PC-9 (cell line): ENCODE results near the gene FCN1. TPM values are rescaled to one million over a fixed set of nuclear protein-coding genes. Genes with fewer than 3 reads are reported as not detected.

Experiments
- BruUV-seq: library from RNA; stranded (reverse); fragments of 400-500 nt; replicated peaks from 2 replicates; lab custom pipeline; 2021; lab: Mats Ljungman, UMichigan
- CTCF ChIA-PET: fragments of 300-600 bp; sonication (Branson Sonifier 250); formaldehyde crosslinking; loops from one replicate; lab custom pipeline; 2022; ENCODE audit warnings: antibody characterized with exemption; lab: Charles Lee
- POLR2A ChIA-PET: fragments of 300-600 bp; sonication (Branson Sonifier 250); formaldehyde crosslinking; loops from one replicate; lab custom pipeline; 2022; ENCODE audit warnings: antibody characterized with exemption; ENCODE audit not compliant: unreplicated experiment; lab: Charles Lee
- DNase-seq, 2 experiments: peaks; one replicate each; pipeline versions ENCODE4 v3.0.0 to v3.0.0-alpha.2; 2015 to 2022; ENCODE audit warnings: mixed read lengths in 1 of 2
- H2AFZ ChIP-seq: fragments of 200-600 bp; sonication (generic); 2 replicates; pipeline ENCODE4 v1.8.1; 2017; ENCODE audit warnings: antibody characterized with exemption
- H3F3A ChIP-seq: fragments of 200-600 bp; sonication (generic); 2 replicates; pipeline ENCODE4 v1.8.1; 2017; ENCODE audit warnings: antibody characterized with exemption, mild to moderate bottlenecking, low read depth; ENCODE audit not compliant: insufficient read depth
- H3K27ac ChIP-seq: fragments of 200-600 bp; sonication (generic); 2 replicates; pipeline ENCODE4 v1.6.1; 2016; ENCODE audit warnings: mixed run types
- H3K27me3 ChIP-seq: fragments of 200-600 bp; sonication (generic); 2 replicates; pipeline ENCODE4 v1.6.1; 2016; ENCODE audit warnings: low read depth, mixed run types; ENCODE audit not compliant: insufficient read depth
- H3K36me3 ChIP-seq: fragments of 200-600 bp; sonication (generic); 2 replicates; pipeline ENCODE4 v1.6.1; 2016; ENCODE audit warnings: low read depth, mixed run types
- H3K4me1 ChIP-seq: fragments of 200-600 bp; sonication (generic); replicated peaks from 2 replicates; pipeline ENCODE4 v1.6.1; 2016; ENCODE audit warnings: mixed run types; ENCODE audit not compliant: insufficient read depth
- H3K4me2 ChIP-seq: fragments of 200-600 bp; sonication (generic); 2 replicates; pipeline ENCODE4 v1.6.1; 2017; ENCODE audit warnings: mixed run types
- H3K4me3 ChIP-seq: fragments of 200-600 bp; sonication (generic); 2 replicates; pipeline ENCODE4 v1.6.1; 2016; ENCODE audit warnings: mixed run types
- H3K79me2 ChIP-seq: fragments of 200-600 bp; sonication (generic); 2 replicates; pipeline ENCODE4 v1.6.1; 2017; ENCODE audit warnings: low read depth, mixed run types
- H3K9me2 ChIP-seq: fragments of 200-600 bp; sonication (generic); 2 replicates; pipeline ENCODE4 v1.8.1; 2017; ENCODE audit warnings: mild to moderate bottlenecking; ENCODE audit not compliant: insufficient read depth
- H3K9me3 ChIP-seq: fragments of 200-600 bp; sonication (generic); 2 replicates; pipeline ENCODE4 v1.8.1; 2016; ENCODE audit warnings: low read depth; ENCODE audit not compliant: insufficient read depth
- H4K20me1 ChIP-seq: fragments of 200-600 bp; sonication (generic); 2 replicates; pipeline ENCODE4 v1.8.1; 2017; ENCODE audit not compliant: insufficient read depth
- CTCF ChIP-seq: fragments of 200-600 bp; sonication (generic); conservative IDR thresholded peaks from 2 replicates; pipeline ENCODE4 v1.6.1; 2017; ENCODE audit warnings: mixed run types, antibody characterized with exemption, mild to moderate bottlenecking, moderate library complexity
- EZH2 ChIP-seq: fragments of 200-600 bp; sonication (generic); IDR thresholded peaks from 2 replicates; pipeline ENCODE4 v1.8.0; 2017; ENCODE audit warnings: antibody characterized with exemption, low read depth
- intact Hi-C: fragments of 100-400 bp; cut with micrococcal nuclease; formaldehyde crosslinking; loops from one replicate; pipeline ENCODE4 v1.10.0; 2022; ENCODE audit not compliant: unreplicated experiment
- total RNA-seq: library from RNA; stranded (reverse); gene quantifications from 2 replicates; pipeline ENCODE4 v1.2.3, GENCODE V29; 2021

FCN1 gene
- total RNA-seq, 1 experiment from 2014 or later = not detected

- no peak overlapping the region for H3K4me2 ChIP-seq
- 0 out of 2 replicates have a peak, but pooled peaks cover 2% of the 10 kb centered on the region for H3K9me3 ChIP-seq
- ChIA-PET POLR2A (no interaction called here), CTCF (no interaction called here)
- H3K4me3 ChIP-seq = no peak overlapping the region
- DNase-seq = no peak
- H3K4me1 ChIP-seq = no peaks in the 10 kb centered on the region
- no peak overlapping the region for H3K27ac ChIP-seq
- no peaks in the 10 kb centered on the region for H3F3A ChIP-seq
- no peak overlapping the region for H2AFZ ChIP-seq
- peaks cover 92% of the 10 kb centered on the region for H3K27me3 ChIP-seq
- intact Hi-C loops = no loop called here
- no peaks in the 10 kb centered on the region for H4K20me1 ChIP-seq
- H3K36me3 ChIP-seq = no peaks in the 10 kb centered on the region
- no peak for TF ChIP-seq EZH2
- TF ChIP-seq CTCF = no peak
- no peaks in the 10 kb centered on the region for H3K79me2 ChIP-seq
- BruUV-seq = no TSS peak
- no peaks in the 10 kb centered on the region for H3K9me2 ChIP-seq
These were observed 14.5 kb upstream of the FCN1 start for GRCh38 chr9:134932171-134932570.

GRCh38 chr9:134930398-134930797 lies 12.7 kb upstream of the FCN1 start:
- H3K4me2 ChIP-seq = no peak overlapping the region
- BruUV-seq = no TSS peak

DNA sequence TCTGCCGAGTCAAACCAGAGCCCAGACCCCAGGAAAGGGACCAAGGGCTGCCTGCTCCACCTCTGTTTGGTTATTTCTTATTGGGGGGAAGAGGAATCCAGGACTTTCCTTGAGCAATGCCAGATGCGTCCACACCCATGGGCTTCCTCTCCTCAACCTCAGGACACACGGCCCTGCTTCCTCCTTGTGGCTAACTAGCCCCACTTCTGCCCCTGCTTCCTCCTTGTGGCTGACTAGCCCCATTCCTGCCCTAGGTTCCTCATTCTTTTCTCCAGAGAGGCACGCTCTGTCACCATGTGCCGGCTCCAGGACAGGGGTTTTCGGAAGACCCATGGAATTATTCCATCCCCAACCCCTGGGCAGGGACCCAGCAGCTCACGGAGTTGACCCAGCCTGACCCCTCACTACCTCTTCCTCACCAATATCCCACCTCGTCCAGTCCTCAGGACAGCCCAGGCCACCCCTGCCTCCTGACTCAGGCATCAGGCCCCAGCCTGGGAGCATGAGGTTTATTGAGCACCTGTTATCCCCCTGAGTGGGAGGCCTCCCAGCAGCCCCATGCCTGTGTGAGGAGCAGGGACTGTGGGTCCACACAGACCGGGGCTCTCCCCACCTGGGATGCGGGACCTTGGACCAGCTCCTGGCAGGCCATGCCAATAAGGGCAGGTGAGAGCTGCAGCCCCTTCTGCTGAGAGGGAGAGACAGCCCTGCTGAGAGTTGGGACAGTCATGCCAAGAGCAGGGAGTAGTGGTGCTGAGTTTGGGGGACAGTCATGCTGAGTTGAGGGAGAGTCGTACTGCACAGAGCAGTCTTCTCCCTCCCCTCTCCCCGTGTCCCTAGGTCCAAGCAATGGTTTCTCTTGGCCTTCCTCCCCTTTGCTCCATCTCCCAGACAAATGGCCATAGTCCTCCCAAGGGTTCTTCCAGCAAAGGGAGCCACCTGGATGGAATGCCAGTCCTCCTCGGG lies 11.8 kb upstream of the FCN1 start:
- H4K20me1 ChIP-seq = no peaks in the 10 kb centered on the region
- intact Hi-C loops = no loop called here

More at GRCh38 chr9:134930398-134930797, 12.7 kb upstream of the FCN1 start:
- ChIA-PET CTCF (no interaction called here), POLR2A (no interaction called here)
- H3K27me3 ChIP-seq = peaks cover 81% of the 10 kb centered on the region
- H4K20me1 ChIP-seq = no peaks in the 10 kb centered on the region
- no peaks in the 10 kb centered on the region for H3K79me2 ChIP-seq
- TF ChIP-seq CTCF (no peak), EZH2 (0 out of 2 replicates have a peak, but pooled peaks have one; percentile 8)
- H3K36me3 ChIP-seq = no peaks in the 10 kb centered on the region
- H3F3A ChIP-seq = no peaks in the 10 kb centered on the region
- H3K9me3 ChIP-seq = 0 out of 2 replicates have a peak, but pooled peaks cover 2% of the 10 kb centered on the region
- intact Hi-C loops = no loop called here
- H3K4me3 ChIP-seq = no peak overlapping the region
- no peak overlapping the region for H2AFZ ChIP-seq
- DNase-seq = no peak
- H3K27ac ChIP-seq = no peak overlapping the region
- H3K9me2 ChIP-seq = no peaks in the 10 kb centered on the region
- H3K4me1 ChIP-seq = no peaks in the 10 kb centered on the region

More for the DNA sequence above, 11.8 kb upstream of the FCN1 start:
- no peaks in the 10 kb centered on the region for H3F3A ChIP-seq
- H3K9me3 ChIP-seq = 0 out of 2 replicates have a peak, but pooled peaks cover 2% of the 10 kb centered on the region
- H3K27me3 ChIP-seq = peaks cover 72% of the 10 kb centered on the region
- H3K27ac ChIP-seq = no peak overlapping the region
- no peaks in the 10 kb centered on the region for H3K79me2 ChIP-seq
- no peaks in the 10 kb centered on the region for H3K4me1 ChIP-seq
- no TSS peak for BruUV-seq
- no peak for DNase-seq
- no peaks in the 10 kb centered on the region for H3K9me2 ChIP-seq
- ChIA-PET POLR2A (no interaction called here), CTCF (no interaction called here)
- no peak overlapping the region for H2AFZ ChIP-seq
- H3K4me2 ChIP-seq = no peak overlapping the region
- no peaks in the 10 kb centered on the region for H3K36me3 ChIP-seq
- TF ChIP-seq EZH2 = no peak
- TF ChIP-seq CTCF = no peak
- H3K4me3 ChIP-seq = no peak overlapping the region
